OCI-LY7 (cell line): ENCODE data around the gene NCAN.

ENCODE experiments used
- CTCF ChIP-seq: fragments of 200-600 bp; sonication (generic); conservative IDR thresholded peaks from 2 replicates; pipeline ENCODE4 v1.5.1; 2014; ENCODE audit warnings: mild to moderate bottlenecking, antibody characterized with exemption, low read length, moderate library complexity, mixed read lengths
- EZH2phosphoT487 ChIP-seq: fragments of 200-600 bp; sonication (generic); IDR thresholded peaks from 2 replicates; pipeline ENCODE4 v1.6.1; 2018; ENCODE audit warnings: low read depth, borderline replicate concordance, mild to moderate bottlenecking, mixed run types, antibody characterized with exemption, low read length, moderate library complexity, mixed read lengths

GRCh38 chr19:19214892-19215291 is 3.1 kb downstream of the NCAN start:
- TF ChIP-seq CTCF (no peak), EZH2phosphoT487 (no peak)
